Fibroblast of the aortic adventitia (primary cell): Measurements from ENCODE around the gene UGT1A1. TPM values are rescaled to one million over a fixed set of nuclear protein-coding genes. Genes with fewer than 3 reads are reported as not detected.

Experiments used
- DNase-seq: peaks from one replicate; pipeline ENCODE4 v3.0.0-alpha.2; 2010; ENCODE audit warnings: low read depth
- H3K4me3 ChIP-seq: 2 replicates; pipeline ENCODE4 v1.5.1; 2011; ENCODE audit warnings: low read depth, mild to moderate bottlenecking, control low read depth, low read length, moderate library complexity
- total RNA-seq: library from RNA; depleted of rRNA; stranded (reverse); fragments of >200 nt; gene quantifications from 2 replicates; pipeline ENCODE4 v1.2.3, GENCODE V29; 2012; ENCODE audit warnings: low replicate concordance
- TF ChIP-seq, protein P1 (sequence below): IDR thresholded peaks from 2 replicates; pipeline ENCODE4 v1.5.1; 2011; ENCODE audit warnings: mild to moderate bottlenecking, low read length, control low read depth, inconsistent platforms; ENCODE audit not compliant: insufficient read depth

The UGT1A1 gene
- total RNA-seq, 1 donor: not detected

DNA sequence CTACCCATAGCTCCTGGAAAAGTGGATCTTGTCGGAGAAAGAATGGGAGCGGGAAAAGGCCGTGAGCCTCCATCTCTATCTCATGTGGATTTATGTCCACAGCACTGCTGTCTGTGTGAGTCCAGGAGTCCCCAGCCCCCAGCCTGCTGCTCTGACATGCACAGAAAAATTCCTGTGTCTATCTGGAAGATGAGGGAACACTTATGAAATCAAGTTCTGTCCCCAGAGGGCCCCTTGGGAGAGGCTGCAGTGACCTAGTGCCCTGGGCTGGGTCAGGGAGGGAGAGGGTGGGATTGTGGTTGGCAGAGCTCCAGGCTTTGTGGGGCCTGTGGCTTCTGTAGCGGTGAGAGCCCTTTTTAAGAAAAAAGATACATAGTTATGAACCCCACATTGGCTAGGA lies 56.7 kb downstream of the UGT1A1 start:
- TF ChIP-seq, protein P1, sequence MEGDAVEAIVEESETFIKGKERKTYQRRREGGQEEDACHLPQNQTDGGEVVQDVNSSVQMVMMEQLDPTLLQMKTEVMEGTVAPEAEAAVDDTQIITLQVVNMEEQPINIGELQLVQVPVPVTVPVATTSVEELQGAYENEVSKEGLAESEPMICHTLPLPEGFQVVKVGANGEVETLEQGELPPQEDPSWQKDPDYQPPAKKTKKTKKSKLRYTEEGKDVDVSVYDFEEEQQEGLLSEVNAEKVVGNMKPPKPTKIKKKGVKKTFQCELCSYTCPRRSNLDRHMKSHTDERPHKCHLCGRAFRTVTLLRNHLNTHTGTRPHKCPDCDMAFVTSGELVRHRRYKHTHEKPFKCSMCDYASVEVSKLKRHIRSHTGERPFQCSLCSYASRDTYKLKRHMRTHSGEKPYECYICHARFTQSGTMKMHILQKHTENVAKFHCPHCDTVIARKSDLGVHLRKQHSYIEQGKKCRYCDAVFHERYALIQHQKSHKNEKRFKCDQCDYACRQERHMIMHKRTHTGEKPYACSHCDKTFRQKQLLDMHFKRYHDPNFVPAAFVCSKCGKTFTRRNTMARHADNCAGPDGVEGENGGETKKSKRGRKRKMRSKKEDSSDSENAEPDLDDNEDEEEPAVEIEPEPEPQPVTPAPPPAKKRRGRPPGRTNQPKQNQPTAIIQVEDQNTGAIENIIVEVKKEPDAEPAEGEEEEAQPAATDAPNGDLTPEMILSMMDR: no peak
- no peak for DNase-seq
- no peak overlapping the region for H3K4me3 ChIP-seq

DNA sequence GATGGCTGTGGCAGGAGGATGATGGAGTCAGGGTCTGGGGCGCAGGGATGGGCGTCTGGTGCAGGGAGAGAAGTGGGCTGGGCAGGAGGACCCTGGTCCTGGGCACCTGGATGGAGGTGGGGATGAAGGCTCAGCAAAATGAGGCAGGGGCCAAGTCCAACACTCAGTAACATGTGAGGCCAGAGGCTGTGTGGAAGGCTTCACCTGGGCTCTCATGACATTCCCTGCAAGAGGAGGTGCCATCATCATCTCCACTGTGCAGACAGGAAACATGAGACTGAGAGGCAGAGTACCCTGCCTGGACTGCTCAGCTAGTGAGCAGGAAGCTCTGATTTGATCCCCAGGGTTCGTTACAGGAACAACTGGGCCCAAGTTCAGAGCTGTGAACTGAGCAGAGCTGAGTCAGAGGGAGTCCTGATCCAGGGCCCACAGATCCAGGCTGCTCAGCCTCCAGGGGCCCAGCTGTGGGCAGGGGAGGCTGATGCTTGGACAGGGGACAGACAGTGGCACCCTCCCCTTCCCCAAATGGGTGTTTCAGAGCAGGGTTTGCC lies 57.4 kb downstream of the UGT1A1 start:
- DNase-seq: peak; percentile 40
- TF ChIP-seq, protein P1: no peak
- no peak overlapping the region for H3K4me3 ChIP-seq

DNA sequence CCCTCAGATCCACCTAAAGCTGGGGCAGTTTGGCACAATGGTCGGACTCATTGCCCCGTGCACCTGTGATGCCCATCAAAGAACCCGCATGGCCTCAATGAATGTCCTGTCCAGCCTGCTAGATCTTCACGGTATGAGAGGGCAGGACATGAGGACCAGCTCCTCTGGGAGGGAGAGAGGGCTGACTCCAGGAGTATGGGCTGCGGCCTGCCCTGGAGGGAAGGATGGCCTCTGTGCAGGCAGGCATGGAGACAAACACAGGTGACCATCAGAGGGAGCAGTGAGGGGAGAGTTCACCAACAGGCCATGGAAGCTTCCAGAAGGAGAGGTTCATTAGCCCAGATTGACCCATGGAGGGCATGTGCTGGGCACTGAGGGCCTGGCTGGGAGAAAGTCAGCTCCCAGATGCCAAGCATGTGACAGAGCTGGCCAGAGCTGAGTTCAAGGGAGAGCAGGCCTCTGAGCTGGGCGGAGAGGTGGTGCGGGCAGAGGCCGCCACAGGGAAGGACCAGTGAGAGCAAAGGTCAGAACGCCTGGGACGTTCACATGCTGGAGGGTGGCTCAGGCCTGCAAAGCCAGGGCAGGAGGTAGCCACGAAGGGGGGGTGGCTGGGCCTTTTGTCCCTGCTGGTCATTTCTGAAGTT lies 58.0 kb downstream of the UGT1A1 start:
- no peak for DNase-seq
- H3K4me3 ChIP-seq: no peak overlapping the region
- TF ChIP-seq, protein P1: no peak

DNA sequence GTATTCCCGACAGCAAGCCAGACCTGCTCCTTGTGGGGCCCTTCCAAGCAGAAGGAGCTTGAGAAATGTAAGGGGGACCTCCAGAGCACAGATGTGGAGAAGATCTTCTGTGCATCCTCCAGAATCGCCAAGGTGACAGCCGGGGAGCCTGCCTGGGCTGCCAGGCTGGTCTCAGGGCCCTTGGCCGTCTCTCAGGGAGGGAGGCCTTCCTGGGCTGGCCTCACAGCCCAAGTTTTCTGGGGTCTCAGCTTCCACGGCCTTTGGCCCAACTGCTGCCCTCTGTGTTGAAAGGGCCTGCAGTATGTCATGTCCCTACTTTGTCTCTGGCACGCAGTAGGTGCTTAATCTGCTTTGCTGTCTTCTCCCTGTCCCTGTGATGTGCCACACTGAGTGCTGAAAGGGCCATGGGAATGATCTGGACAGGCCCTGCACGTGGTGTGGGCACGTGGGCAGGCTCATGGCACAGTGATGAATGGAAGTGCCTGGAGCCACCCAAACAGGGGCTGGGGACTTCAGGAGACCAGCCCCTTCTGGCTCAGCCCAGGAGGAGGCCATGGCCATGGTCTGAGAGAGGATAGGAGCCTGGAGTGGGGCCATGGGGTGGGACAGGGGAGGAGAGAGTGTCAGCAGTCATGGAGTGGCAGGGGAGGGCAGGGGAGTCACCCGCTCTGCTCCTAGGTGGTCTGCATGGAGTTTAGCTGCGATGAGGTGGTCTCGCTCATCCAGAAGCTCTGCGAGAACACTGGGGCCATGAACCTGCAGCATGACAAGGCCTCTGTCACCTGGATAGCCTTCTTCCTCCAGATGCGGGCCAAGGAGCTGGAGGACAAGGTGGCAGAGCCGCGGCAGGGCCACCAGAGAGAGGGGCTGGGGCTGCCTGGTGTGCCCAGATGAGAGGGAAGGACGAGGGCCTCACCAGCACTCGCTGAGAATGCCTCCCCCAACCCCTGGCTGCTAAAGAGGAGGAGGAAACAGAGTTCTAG lies 58.9 kb downstream of the UGT1A1 start:
- TF ChIP-seq, protein P1: no peak
- no peak for DNase-seq
- no peak overlapping the region for H3K4me3 ChIP-seq

DNA sequence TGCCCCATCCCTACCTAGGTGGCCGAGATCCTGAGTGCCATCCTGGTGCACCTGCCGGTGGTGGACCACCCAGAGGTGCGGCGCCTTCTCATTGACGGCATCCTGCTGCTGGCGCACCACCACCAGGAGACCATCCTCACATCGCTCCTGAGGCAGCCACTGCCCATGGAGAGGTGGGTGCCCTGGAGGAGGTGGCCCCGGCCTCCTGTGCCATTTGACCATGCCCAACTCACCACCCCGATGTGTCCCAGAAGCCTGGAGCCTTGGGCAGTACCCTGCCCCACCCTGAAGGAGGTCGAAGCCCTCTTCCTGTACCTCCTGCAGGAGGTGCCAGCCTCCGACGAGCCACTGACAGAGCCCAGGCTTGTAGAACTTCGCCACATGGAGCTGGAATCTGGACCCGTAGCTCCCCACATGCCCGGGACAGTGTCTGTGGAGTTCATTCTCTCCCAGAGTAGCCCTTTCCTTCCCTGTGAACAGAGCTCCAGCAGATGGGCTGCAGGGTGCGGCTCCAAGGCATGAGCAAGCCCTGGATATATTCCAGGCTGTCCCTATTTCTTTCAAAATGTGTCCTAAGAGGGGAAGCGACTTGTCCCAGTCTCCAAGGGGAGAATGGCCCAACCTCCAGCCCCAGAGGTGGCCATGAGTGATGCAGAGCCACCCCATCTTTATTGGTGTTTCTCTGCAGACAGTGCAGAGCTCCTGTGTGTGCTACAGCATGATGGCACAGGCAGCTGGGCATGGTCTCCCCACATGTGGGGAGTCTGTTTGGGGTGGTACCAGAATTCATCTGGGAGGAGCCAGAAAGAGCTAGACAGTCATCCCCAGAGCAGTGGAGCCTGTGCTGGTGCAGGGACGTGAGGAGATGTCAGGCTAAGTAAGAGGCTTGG lies 60.1 kb downstream of the UGT1A1 start:
- DNase-seq: no peak
- no peak overlapping the region for H3K4me3 ChIP-seq
- TF ChIP-seq, protein P1: no peak

DNA sequence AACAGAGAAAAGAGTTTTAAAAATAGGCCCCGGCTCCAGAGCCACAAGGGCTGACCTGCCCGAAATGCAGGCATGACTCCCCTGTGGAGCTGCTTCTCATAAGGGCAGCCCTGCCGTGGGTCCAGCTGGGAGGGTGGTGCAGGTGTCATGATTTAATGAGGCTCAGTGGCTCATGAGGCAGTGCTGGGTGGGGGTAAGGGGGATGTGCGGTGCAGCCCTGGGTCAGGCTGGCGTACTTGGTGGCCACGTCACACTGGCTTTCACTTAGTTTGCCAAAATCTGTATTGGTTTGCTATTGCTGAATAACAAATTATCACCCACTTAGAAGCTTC lies 60.7 kb downstream of the UGT1A1 start:
- no peak overlapping the region for H3K4me3 ChIP-seq
- TF ChIP-seq, protein P1: no peak
- DNase-seq: no peak
